ENCODE results near the gene ARID1B.

ARID1B gene

GRCh38 chr6:156794546-156795354 lies 17.6 kb downstream of the ARID1B start:
- no peak for DNase-seq

- no peak for DNase-seq
Measured at GRCh38 chr6:156795825-156796224, 18.6 kb downstream of the ARID1B start.

DNA sequence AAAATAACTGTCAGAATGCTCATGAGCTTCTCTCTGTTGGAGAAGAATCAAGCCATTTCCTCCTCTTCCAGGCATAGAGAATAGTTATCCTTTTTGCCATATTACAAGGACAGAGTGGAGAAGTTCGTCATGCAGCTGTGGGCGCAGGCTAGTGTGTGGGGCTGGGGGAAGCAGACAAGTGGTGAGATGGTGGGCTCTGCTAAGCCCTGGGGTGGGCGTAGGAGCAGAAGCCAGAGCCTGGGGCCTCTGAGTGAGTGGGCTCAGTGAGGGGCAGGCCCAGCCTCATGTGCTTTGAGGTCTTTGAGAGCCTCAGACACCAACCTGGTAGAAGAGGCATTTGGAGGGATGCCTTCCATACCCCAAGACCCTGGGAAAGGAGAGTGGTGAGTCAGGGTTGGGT lies 19.4 kb downstream of the ARID1B start:
- no peak for DNase-seq

DNA sequence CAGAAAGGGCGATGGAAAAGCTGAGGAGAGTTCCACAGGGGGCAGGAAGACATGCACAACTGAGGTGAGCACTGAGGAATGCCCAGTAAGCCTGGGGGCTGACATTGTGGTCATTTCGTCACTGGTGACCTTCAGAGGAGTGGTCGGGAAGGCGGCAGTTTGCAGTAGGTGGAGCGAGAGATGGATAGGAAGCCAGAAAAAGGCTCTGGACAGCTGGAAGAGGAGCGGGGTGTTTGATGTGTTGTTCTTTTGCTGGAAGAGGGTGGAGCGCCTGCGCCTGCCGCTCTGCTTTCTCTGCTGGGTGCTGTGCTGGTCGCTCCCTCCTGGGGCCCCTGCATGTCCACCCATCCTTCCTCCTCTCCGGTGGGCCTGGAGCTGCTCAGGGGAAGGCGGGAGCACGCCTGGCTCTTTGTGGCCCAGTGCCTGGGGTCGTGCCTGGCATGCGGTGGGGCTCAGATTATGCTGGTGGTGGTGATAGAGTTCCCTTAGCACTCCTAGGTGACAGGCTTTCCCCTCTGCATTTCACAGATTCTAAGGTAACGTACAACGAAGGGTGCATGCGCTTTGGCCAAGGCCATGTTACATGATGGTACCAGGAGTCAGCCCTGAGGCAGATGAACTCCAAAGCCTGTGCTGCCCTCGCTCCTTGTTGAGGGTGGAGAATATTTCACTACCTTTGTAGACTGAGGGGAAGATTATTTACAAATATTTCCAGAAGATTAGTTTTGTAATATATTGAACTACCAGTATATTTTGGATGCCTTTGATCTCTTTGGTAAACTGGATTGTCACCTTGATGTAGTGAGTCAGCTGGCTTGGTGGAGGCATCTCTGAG lies 20.9 kb downstream of the ARID1B start:
- no peak for DNase-seq

DNA sequence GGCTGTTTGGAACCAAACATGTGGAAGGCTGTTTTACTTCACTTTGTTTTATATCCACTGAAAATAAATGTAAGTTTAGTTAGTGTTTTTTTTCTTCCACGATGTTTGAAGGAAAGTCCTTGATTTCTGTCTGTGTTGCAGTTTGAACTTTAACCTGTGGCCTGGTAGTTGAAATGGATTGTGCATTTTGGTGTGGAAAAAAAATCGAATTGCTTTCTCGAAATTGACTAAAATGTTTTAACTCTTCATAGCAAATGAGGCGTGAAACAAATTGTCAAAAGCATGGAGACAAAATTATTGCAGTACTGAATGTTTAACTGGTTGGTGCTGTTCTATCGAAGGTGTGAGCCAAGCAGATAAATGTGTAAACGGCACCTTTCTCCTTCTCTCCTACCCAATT lies 24.5 kb downstream of the ARID1B start:
- DNase-seq, result no peak

DNA sequence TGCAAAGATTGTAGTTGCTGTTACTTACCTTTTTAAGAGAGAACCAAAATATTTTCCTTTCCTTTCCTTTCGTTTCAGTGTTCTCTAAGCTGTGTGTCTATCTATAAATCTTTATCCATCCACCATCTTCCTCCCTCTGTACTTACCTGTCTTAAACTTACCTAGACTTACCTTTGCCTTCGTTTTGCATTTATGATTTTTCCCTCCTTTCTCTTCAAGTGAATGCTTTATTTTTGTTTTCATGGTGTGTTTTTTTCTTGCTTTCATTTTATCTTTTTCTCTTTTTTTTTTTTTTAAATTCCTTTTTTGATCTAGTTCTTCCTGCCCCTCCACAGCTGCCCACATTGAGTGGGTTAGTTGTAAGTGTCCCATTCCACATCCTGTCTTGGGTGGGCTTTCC lies 26.2 kb downstream of the ARID1B start:
- DNase-seq, result no peak

DNA sequence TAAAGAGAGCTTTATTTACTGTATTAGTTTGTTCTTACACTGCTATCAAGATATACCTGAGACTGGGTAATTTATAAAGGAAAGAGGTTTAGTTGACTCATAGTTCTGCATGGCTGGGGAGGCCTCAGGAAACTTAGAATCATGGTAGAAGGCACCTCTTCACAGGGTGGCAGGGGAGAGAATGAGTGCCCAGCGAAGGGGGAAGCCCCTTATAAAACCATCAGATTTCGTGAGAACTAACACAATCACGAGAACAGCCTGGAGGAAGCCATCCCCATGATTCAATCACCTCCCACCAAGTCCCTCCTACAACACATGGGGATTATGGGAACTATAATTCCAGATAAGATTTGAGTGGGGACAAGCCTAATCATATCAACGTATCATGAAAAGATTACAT lies 27.2 kb downstream of the ARID1B start:
- no peak for DNase-seq

- DNase-seq, result no peak
Measured at GRCh38 chr6:156806155-156806554, 29.0 kb downstream of the ARID1B start.

- DNase-seq, result no peak
Measured at GRCh38 chr6:156807028-156807427, 29.9 kb downstream of the ARID1B start.

GRCh38 chr6:156807795-156808194 lies 30.6 kb downstream of the ARID1B start:
- DNase-seq, result no peak

DNA sequence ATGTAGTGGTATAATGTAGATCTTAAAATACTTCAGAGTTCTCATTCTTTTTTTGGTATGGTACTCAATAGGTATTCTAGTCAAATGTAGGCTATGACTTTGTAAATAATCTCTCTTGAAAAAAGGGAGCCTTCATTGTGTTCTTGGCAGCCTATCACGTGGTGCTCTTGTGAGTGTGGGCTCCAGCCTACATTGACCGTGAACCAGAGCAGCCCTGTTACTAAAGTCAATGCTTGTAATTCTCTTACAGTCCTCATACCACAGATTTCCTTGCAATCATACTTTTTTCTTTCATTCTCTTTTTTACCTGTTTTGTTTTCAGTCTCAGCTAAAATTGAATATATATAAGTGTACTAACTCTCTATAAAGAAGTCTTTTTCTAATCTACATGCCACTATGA lies 31.1 kb downstream of the ARID1B start:
- DNase-seq, result no peak

DNA sequence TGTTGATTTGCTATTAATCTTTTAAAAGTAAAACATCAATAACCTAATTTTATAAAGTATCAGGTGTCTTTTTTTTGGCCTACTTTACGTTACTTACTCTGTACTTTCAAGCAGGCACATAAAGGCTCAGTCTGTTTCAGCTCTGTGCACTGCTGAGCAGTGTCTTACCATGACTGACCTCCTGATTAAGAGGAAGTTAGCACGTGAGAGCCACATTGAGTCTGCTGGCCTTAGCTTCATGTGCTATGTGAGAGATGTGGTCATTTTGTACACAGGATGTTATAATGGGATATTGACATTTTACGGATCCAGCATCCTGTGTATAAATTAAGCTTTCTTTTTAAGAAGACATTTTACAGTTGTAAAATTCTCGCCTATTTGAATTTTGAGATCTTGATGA lies 31.9 kb downstream of the ARID1B start:
- no peak for DNase-seq

GRCh38 chr6:156809446-156810178 lies 32.4 kb downstream of the ARID1B start:
- DNase-seq, result no peak

DNA sequence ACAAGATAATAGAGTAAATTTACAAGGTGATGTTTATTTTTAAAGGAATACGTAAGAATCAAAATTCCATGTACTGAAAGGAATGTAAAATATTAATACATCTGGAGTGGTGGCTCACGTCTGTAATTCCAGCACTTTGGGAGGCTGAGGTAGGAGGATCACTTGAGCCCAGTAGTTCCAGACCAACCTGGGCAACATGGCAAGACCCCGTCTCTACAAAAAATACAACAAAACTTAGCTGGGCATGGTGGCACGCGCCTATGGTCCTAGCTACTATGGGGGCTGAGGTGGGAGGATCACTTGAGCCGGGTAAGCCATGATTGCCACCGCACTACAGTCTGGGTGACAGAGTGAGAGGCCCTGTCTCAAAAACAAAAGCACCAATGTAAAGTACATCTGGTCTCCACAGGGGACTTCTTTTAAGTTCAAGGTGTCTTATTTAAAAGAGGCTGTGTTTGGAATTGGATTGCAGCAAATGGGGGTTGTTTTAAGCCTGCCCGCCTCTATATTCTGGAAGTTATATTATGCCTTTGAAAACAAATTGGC lies 36.9 kb downstream of the ARID1B start:
- DNase-seq, result no peak

DNA sequence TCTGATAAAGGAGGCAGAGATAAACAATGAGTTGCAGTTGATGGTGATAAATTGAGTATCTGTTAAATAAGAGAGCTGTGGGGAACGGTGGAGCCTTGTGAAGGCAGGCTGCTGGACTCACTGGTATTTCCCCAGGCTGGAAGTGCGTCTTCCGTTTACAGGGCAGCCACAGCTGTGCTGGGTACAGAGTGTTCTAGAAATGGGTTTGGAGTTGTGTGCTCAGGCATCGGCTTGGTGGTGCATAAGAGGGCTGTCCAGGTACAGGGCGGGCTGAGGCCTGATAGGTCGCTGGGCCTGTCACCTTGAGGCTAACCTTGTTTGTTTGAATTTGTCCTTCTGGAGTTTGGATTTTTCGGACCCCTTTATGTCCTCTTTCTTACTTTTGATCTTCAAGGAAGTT lies 39.3 kb downstream of the ARID1B start:
- DNase-seq, result no peak

GRCh38 chr6:156820089-156820798 lies 43.1 kb downstream of the ARID1B start:
- DNase-seq, result no peak

DNA sequence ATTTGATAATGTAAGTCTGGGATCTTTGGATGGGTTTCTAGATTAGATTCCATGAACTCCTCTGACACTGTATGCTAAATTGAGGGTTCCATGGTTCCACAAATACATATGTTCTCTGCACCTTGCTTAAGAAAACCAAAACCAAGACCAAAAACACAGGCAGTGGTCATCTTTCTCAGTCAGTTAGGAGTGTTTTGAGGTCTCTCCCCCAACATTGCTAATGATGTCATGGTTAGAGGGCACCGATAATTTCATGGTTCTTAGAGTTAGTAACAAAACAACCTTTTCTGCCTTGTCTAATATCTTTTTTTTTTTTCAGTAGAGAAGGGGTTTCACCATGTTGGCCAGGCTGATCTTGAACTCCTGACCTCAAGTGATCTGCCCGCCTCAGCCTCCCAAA lies 44.5 kb downstream of the ARID1B start:
- DNase-seq, result no peak

- DNase-seq, result no peak
Measured at GRCh38 chr6:156822747-156823206, 45.6 kb downstream of the ARID1B start.

DNA sequence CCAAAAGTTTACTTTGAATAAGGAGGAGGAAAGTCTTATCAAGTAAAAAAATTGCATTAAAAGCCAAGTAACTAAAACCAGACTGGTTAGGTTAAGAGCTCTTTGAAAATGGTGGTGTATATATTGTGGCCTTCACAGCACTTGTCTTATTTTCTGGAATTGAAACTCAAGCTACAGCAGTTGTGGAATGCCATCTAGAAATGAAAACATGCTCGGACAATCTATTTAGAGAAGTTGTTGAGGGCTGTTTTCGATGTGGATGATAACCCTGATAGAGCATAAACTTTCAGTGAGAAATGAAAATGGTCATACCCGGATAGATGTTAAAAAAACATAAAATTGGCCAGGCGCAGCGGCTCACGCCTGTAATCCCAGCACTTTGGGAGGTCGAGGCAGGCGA lies 47.0 kb downstream of the ARID1B start:
- DNase-seq, result no peak

- DNase-seq, result no peak
Measured at GRCh38 chr6:156825475-156825874, 48.3 kb downstream of the ARID1B start.

DNA sequence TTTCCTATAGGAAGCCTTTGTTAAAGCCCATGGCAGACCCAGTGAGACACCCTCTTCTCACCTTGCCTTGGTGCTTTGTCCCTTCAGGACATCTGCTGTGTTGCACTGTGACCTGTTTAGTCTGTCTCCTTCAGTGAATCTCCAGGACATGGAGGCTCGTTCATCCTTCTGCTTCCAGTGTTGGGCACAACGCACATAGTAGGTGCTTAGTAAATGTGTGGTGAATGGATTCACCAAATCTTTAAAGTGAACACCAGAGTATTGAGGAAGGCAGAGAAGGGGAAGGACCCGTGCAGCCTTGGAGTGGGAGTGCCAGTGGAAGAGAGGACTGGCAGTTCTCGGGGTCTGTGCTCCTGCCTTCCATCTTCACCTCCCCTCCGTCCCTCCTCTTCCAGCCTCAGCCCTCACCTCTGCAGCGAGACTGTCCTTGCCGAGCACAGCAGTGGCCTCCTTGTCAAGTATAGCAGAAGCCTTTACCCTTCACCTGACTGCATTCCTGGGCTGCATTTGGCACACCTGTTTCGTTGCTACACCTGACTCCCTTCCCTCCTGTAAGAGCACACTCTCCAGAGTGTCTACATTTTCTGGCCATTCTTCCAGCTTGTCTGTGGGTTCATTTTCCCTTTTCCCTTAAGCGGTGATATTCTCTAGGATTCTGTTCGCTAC lies 49.2 kb downstream of the ARID1B start:
- no peak for DNase-seq

DNA sequence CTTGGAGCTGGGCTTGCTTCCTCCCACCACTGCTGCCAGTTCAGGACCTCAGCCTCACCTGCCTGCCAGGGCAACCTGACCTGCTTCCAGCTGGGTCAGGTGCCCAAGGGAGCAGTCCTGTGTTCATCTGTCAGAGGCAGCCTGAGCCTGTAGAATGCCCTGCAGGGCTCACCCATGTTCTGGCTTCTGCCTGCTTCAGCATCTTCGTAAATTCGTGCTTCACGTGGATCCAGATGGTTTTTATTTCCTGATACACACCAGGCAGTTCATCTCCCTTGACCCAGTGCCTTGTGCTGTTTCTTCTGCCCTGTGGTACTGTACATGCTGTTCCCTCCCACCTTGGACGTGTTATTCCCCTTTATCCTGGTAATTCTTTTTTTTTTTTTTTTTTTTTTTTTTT lies 50.2 kb downstream of the ARID1B start:
- no peak for DNase-seq
